Suprapubic skin (tissue), 4 donors: Measurements from ENCODE around the gene S100A7A. TPM values are rescaled to one million over a fixed set of nuclear protein-coding genes. Genes with fewer than 3 reads are reported as not detected.
A peak's percentile ranks its signal among the peaks of the same experiment; 100 is the strongest.

Source experiments
- DNase-seq, 2 donors: peaks; one replicate each; pipeline ENCODE4 v3.0.0-alpha.2; 2019; ENCODE audit warnings: low spot score in 2 of 2
- H3K27ac ChIP-seq: fragments of 200-600 bp; sonication (generic); one replicate; pipeline ENCODE4 v1.5.1; 2019
- H3K27me3 ChIP-seq: fragments of 200-600 bp; sonication (generic); one replicate; pipeline ENCODE4 v1.5.1; 2019
- H3K36me3 ChIP-seq: fragments of 200-600 bp; sonication (generic); one replicate; pipeline ENCODE4 v1.5.1; 2019
- H3K4me1 ChIP-seq: fragments of 200-600 bp; sonication (generic); one replicate; pipeline ENCODE4 v1.5.1; 2019
- H3K4me3 ChIP-seq: fragments of 200-600 bp; sonication (generic); one replicate; pipeline ENCODE4 v1.5.1; 2019; ENCODE audit warnings: mild to moderate bottlenecking
- H3K9me3 ChIP-seq: fragments of 200-600 bp; sonication (generic); one replicate; pipeline ENCODE4 v1.5.1; 2019
- CTCF ChIP-seq, 2 donors: fragments of 200-600 bp in 1 of 2; fragments of 450-650 bp in 1 of 2; sonication (generic) in 1 of 2; IDR thresholded peaks; one replicate each; pipeline ENCODE4 v1.5.1; 2016 to 2019; ENCODE audit warnings: antibody characterized with exemption in 2 of 2, mild to moderate bottlenecking in 1 of 2, moderate library complexity in 1 of 2
- EP300 ChIP-seq: sonication (generic); formaldehyde crosslinking; IDR thresholded peaks from one replicate; pipeline ENCODE4 v1.6.1; 2017; ENCODE audit warnings: antibody characterized with exemption
- POLR2A ChIP-seq, 2 donors: fragments of 450-650 bp; IDR thresholded peaks; one replicate each; pipeline ENCODE4 v1.6.1; 2017; ENCODE audit warnings: antibody characterized with exemption in 2 of 2, mild to moderate bottlenecking in 2 of 2, moderate library complexity in 2 of 2
- POLR2AphosphoS5 ChIP-seq, 3 donors: sonication (generic); formaldehyde crosslinking; IDR thresholded peaks; one replicate each; pipeline ENCODE4 v1.6.1; 2017; ENCODE audit warnings: antibody characterized with exemption in 3 of 3
- WGBS: methylation state at CpG from one replicate; pipeline ENCODE4 v1.1.5; 2018; 5-methylcytosine and 5-hydroxymethylcytosine counted together
- total RNA-seq, 4 donors: library from RNA; depleted of rRNA; stranded (reverse); fragments of >200 nt; gene quantifications; one replicate each; pipeline ENCODE4 v1.1.0, GENCODE V29; 2016

The S100A7A gene
- total RNA-seq, 4 donors from 2014 or later = 0.10 TPM; not detected in 3

DNA sequence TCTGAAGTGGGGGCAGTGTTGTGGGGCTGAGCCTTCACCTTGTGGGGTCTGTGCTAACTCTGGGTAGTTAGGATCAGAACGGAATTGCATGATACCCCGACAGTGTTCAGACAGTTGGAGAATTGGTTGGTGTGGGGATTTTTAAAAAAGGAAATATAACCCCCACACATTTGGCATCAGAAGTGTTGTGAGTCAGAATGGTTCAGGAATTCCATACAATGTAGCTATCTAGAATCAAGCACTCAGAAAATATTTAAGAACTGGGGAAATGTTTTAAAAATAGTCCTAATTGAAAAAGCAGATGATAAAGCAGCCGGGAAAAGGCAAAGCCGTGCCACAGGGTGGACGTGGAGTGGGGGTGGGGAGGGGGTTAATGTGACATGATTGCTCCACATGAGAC, 50.6 kb downstream of the S100A7A start:
- Histone ChIP-seq H3K9me3 (no peaks in the 10 kb centered on the region), H3K27me3 (peaks cover 3% of the 10 kb centered on the region), H3K27ac (no peak overlapping the region), H3K4me1 (peaks cover 7% of the 10 kb centered on the region), H3K4me3 (no peak overlapping the region), H3K36me3 (no peaks in the 10 kb centered on the region)
- no peak for DNase-seq
- 70% methylated on average over 5 of the region's 5 CpGs for WGBS
- TF ChIP-seq POLR2AphosphoS5 (IDR thresholded peaks at IDR 0.05) = no peak
- no peak for TF ChIP-seq CTCF (IDR thresholded peaks at IDR 0.05)
- TF ChIP-seq EP300 = no peak
- TF ChIP-seq POLR2A (IDR thresholded peaks at IDR 0.05) = no peak

- Histone ChIP-seq H3K4me3 (no peak overlapping the region), H3K9me3 (peaks cover 5% of the 10 kb centered on the region), H3K27me3 (peaks cover 3% of the 10 kb centered on the region), H3K36me3 (no peaks in the 10 kb centered on the region), H3K4me1 (peaks cover 7% of the 10 kb centered on the region), H3K27ac (no peak overlapping the region)
- DNase-seq = peak in 1 of 2 donors; percentile 11
- TF ChIP-seq EP300 (no peak), CTCF (IDR thresholded peaks at IDR 0.05) (no peak)
These were observed 54.4 kb downstream of the S100A7A start for GRCh38 chr1:153470707-153471106.

Other genes with a start within 250 kb of the S100A7A start
- gene LELP1, start 213.1 kb upstream of the S100A7A start, total RNA-seq = not detected
- 100 to 1,000 TPM in 1 of 4 donors, 10 to 100 TPM in 2, not detected in 1; 21.2 to 127 (median 34.6) TPM for gene PRR9, start 198.9 kb upstream of the S100A7A start, total RNA-seq
- 100 to 1,000 TPM in 3 of 4 donors, 10 to 100 TPM in 1; 14.9 to 257 (median 228) TPM for gene LORICRIN, start 156.8 kb upstream of the S100A7A start, total RNA-seq
- gene PGLYRP3, start 103.6 kb upstream of the S100A7A start, total RNA-seq = 10 to 100 TPM; 34.2 to 72.1 (median 55.3) TPM
- gene PGLYRP4, start 67.7 kb upstream of the S100A7A start, total RNA-seq = 10 to 100 TPM; 13.0 to 35.0 (median 21.2) TPM
- 10 to 100 TPM; 11.0 to 95.4 (median 51.1) TPM for gene S100A9, start 58.7 kb upstream of the S100A7A start, total RNA-seq
- gene S100A12, start 40.9 kb upstream of the S100A7A start, total RNA-seq = not detected
- gene S100A8, start 25.4 kb upstream of the S100A7A start, total RNA-seq = 10 to 100 TPM in 3 of 4 donors, 1 to 10 TPM in 1; 5.7 to 38.4 (median 19.5) TPM
- 100 to 1,000 TPM in 1 of 4 donors, 10 to 100 TPM in 2, 1 to 10 TPM in 1; 5.1 to 107 (median 20.2) TPM for gene S100A7, start 44.1 kb downstream of the S100A7A start, total RNA-seq
- gene S100A6, start 119.5 kb downstream of the S100A7A start, total RNA-seq = 100 to 1,000 TPM; 135 to 264 (median 241) TPM
- not detected for gene S100A5, start 124.4 kb downstream of the S100A7A start, total RNA-seq
- 100 to 1,000 TPM in 3 of 4 donors, 10 to 100 TPM in 1; 89.3 to 229 (median 175) TPM for gene S100A4, start 129.3 kb downstream of the S100A7A start, total RNA-seq
- 100 to 1,000 TPM in 1 of 4 donors, 10 to 100 TPM in 2, not detected in 1; 42.6 to 342 (median 88.0) TPM for gene S100A3, start 132.7 kb downstream of the S100A7A start, total RNA-seq
- gene S100A2, start 149.3 kb downstream of the S100A7A start, total RNA-seq = 100 to 1,000 TPM; 127 to 519 (median 267) TPM
- gene S100A16, start 196.6 kb downstream of the S100A7A start, total RNA-seq = 100 to 1,000 TPM; 133 to 668 (median 414) TPM
- 100 to 1,000 TPM; 252 to 555 (median 445) TPM for gene S100A14, start 199.8 kb downstream of the S100A7A start, total RNA-seq
- gene S100A13, start 211.0 kb downstream of the S100A7A start, total RNA-seq = 10 to 100 TPM; 28.0 to 55.4 (median 43.1) TPM
- gene S100A1, start 211.9 kb downstream of the S100A7A start, total RNA-seq = 10 to 100 TPM; 17.9 to 33.2 (median 21.1) TPM
- 10 to 100 TPM; 56.8 to 78.1 (median 58.2) TPM for gene CHTOP, start 217.5 kb downstream of the S100A7A start, total RNA-seq
- gene SNAPIN, start 242.2 kb downstream of the S100A7A start, total RNA-seq = 10 to 100 TPM; 33.6 to 41.1 (median 35.6) TPM